Measurements from ENCODE around the gene DPPA2. TPM values are rescaled to one million over a fixed set of nuclear protein-coding genes. Genes with fewer than 3 reads are reported as not detected.

DPPA2 gene
- total RNA-seq, 1 experiment from 2014 or later: 15.0 TPM

- TF ChIP-seq USF2 (CRISPR knock-in tag; IDR thresholded peaks at IDR 0.05) (no peak), ZNF219 (CRISPR knock-in tag; IDR thresholded peaks at IDR 0.05; ENCODE audit: borderline replicate concordance) (no peak), STAT6 (CRISPR knock-in tag; conservative IDR thresholded peaks at IDR 0.05; ENCODE audit: low read depth) (no peak), ESRRA (CRISPR knock-in tag; IDR thresholded peaks at IDR 0.05; ENCODE audit: borderline replicate concordance) (no peak), AFF4 (CRISPR knock-in tag; IDR thresholded peaks at IDR 0.05; ENCODE audit: borderline replicate concordance) (0 out of 2 replicates have a peak, but pooled peaks have one; percentile 74), ERG (CRISPR knock-in tag; IDR thresholded peaks at IDR 0.05) (peak; percentile 94), ZNF416 (CRISPR knock-in tag; IDR thresholded peaks at IDR 0.05) (peak; percentile 88), IRF2 (CRISPR knock-in tag; IDR thresholded peaks at IDR 0.05; ENCODE audit: borderline replicate concordance, low read depth) (no peak), HMGXB4 (CRISPR knock-in tag; IDR thresholded peaks at IDR 0.05) (no peak), NFATC4 (CRISPR knock-in tag; IDR thresholded peaks at IDR 0.05) (peak; percentile 97), ZNF671 (CRISPR knock-in tag; IDR thresholded peaks at IDR 0.05) (peak; percentile 96), CREB1 (CRISPR knock-in tag; IDR thresholded peaks at IDR 0.05) (0 out of 2 replicates have a peak, but pooled peaks have one; percentile 40)
Observed at GRCh38 chr3:109325657-109326056, 9.3 kb upstream of the DPPA2 start (continued).

GRCh38 chr3:109325109-109325508, 8.8 kb upstream of the DPPA2 start:
- ChIA-PET CTCF (interaction anchor here (0.7 to 1.4 kb wide), 2 partner anchors 39 to 112 kb away, joined by 5 to 6 read pairs; no protein-coding TSS in a partner anchor), POLR2A (interaction anchor here (0.6 to 1.5 kb wide), 5 partner anchors 9 to 167 kb away, joined by 3 to 11 read pairs (median 4); partner anchors contain the start of gene DPPA2)
- no peaks in the 10 kb centered on the region for H3K27me3 Mint-ChIP-seq (ENCODE audit: low read depth)
- peaks cover 38% of the 10 kb centered on the region for H3K4me1 Mint-ChIP-seq
- ATAC-seq (peak; percentile 69), DNase-seq (ENCODE audit: low spot score) (no peak)
- no peaks in the 10 kb centered on the region for H3K9me3 Mint-ChIP-seq
- no peak overlapping the region; the same call in 1 of the 2 replicates for H3K27ac Mint-ChIP-seq
- peaks cover 43% of the 10 kb centered on the region for H3K36me3 Mint-ChIP-seq
- no peak overlapping the region for H3K4me3 Mint-ChIP-seq
- TF ChIP-seq OVOL2 (CRISPR knock-in tag; IDR thresholded peaks at IDR 0.05; ENCODE audit: borderline replicate concordance): no peak
- peak; percentile 99 for TF ChIP-seq ERG (CRISPR knock-in tag; IDR thresholded peaks at IDR 0.05)
- 0 out of 2 replicates have a peak, but pooled peaks have one; percentile 63 for TF ChIP-seq SMAD3 (CRISPR knock-in tag; IDR thresholded peaks at IDR 0.05; ENCODE audit: borderline replicate concordance)
- TF ChIP-seq TEAD4 (CRISPR knock-in tag; IDR thresholded peaks at IDR 0.05): no peak
- TF ChIP-seq CBFB (CRISPR knock-in tag; IDR thresholded peaks at IDR 0.05; ENCODE audit: low read depth): 0 out of 2 replicates have a peak, but pooled peaks have one; percentile 29
- TF ChIP-seq AR (CRISPR knock-in tag; IDR thresholded peaks at IDR 0.05): peak; percentile 98
- TF ChIP-seq E2F4 (CRISPR knock-in tag; IDR thresholded peaks at IDR 0.05; ENCODE audit: borderline replicate concordance, low read depth): no peak
- TF ChIP-seq ZNF671 (CRISPR knock-in tag; IDR thresholded peaks at IDR 0.05): peak; percentile 94
